Limb (tissue), 2 donors: ENCODE data around the gene PRKN.

ENCODE experiments used
- DNase-seq, 2 donors: peaks; one replicate each; pipeline ENCODE4 v3.0.0-alpha.2; 2016; ENCODE audit errors: extremely low spot score in 2 of 2

PRKN gene

GRCh38 chr6:161817881-161818280 is 909.7 kb downstream of the PRKN start:
- no peak for DNase-seq

- DNase-seq = no peak
These were observed 911.6 kb downstream of the PRKN start for GRCh38 chr6:161815965-161816364.

- no peak for DNase-seq
These were observed 914.4 kb downstream of the PRKN start for GRCh38 chr6:161813156-161813555.

GRCh38 chr6:161809971-161810370 is 917.6 kb downstream of the PRKN start:
- no peak for DNase-seq

- no peak for DNase-seq
These were observed 922.7 kb downstream of the PRKN start for GRCh38 chr6:161804838-161805237.

GRCh38 chr6:161803131-161803530 is 924.4 kb downstream of the PRKN start:
- no peak for DNase-seq

GRCh38 chr6:161802231-161802630 is 925.3 kb downstream of the PRKN start:
- no peak for DNase-seq

- no peak for DNase-seq
These were observed 928.6 kb downstream of the PRKN start for GRCh38 chr6:161798844-161799394.

GRCh38 chr6:161796681-161797080 is 930.9 kb downstream of the PRKN start:
- DNase-seq = no peak

GRCh38 chr6:161792851-161793493 is 934.6 kb downstream of the PRKN start:
- no peak for DNase-seq

GRCh38 chr6:161788531-161788930 is 939.0 kb downstream of the PRKN start:
- no peak for DNase-seq

- no peak for DNase-seq
These were observed 955.4 kb downstream of the PRKN start for GRCh38 chr6:161772176-161772575.

- no peak for DNase-seq
These were observed 965.6 kb downstream of the PRKN start for GRCh38 chr6:161761966-161762365.

- no peak for DNase-seq
These were observed 972.5 kb downstream of the PRKN start for GRCh38 chr6:161755080-161755479.

GRCh38 chr6:161750686-161751085 is 976.9 kb downstream of the PRKN start:
- DNase-seq = no peak

GRCh38 chr6:161749576-161749975 is 978.0 kb downstream of the PRKN start:
- DNase-seq = no peak

GRCh38 chr6:161748535-161749416 is 978.8 kb downstream of the PRKN start:
- peak; percentile 28 to 80 for DNase-seq

GRCh38 chr6:161747506-161747905 is 980.1 kb downstream of the PRKN start:
- no peak for DNase-seq

GRCh38 chr6:161745594-161746141 is 981.9 kb downstream of the PRKN start:
- DNase-seq = no peak

GRCh38 chr6:161745128-161745527 is 982.4 kb downstream of the PRKN start:
- DNase-seq = no peak

GRCh38 chr6:161744211-161745067 is 983.1 kb downstream of the PRKN start:
- DNase-seq = no peak
